DOHH2 (cell line): ENCODE results near the gene SLC25A25.
"Not testable (repeated sequence)": the region's sequence is repeated elsewhere in the genome, so short reads cannot be mapped to it uniquely, and the experiment has no call there.

Experiments
- H3F3A ChIP-seq: fragments of 200-600 bp; sonication (generic), shearing (Covaris generic); 2 replicates; pipeline ENCODE4 v1.6.0; 2016; ENCODE audit warnings: antibody characterized with exemption, mild to moderate bottlenecking; ENCODE audit not compliant: control insufficient read depth, insufficient read depth
- H3K27ac ChIP-seq: fragments of 200-600 bp; sonication (generic); 2 replicates; pipeline ENCODE4 v1.5.1; 2014; ENCODE audit warnings: low read depth, mild to moderate bottlenecking, low read length, moderate library complexity
- H3K27me3 ChIP-seq: fragments of 200-600 bp; sonication (generic); 2 replicates; pipeline ENCODE4 v1.6.1; 2014; ENCODE audit warnings: mild to moderate bottlenecking, low read length, mixed read lengths; ENCODE audit not compliant: control insufficient read depth
- H3K36me3 ChIP-seq: fragments of 200-600 bp; sonication (generic); 2 replicates; pipeline ENCODE4 v1.6.1; 2014; ENCODE audit warnings: mild to moderate bottlenecking, low read length, moderate library complexity, mixed read lengths; ENCODE audit not compliant: control insufficient read depth
- H3K4me1 ChIP-seq: fragments of 200-600 bp; sonication (generic); 2 replicates; pipeline ENCODE4 v1.6.1; 2014; ENCODE audit warnings: mild to moderate bottlenecking, low read length, mixed read lengths; ENCODE audit not compliant: control insufficient read depth
- H3K4me2 ChIP-seq: fragments of 200-600 bp; sonication (generic); 2 replicates; pipeline ENCODE4 v1.6.0; 2014; ENCODE audit warnings: mild to moderate bottlenecking, low read length, moderate library complexity
- H3K4me3 ChIP-seq: fragments of 200-600 bp; sonication (generic); 2 replicates; pipeline ENCODE4 v1.5.1; 2014; ENCODE audit warnings: mild to moderate bottlenecking, low read length, mixed read lengths
- H3K79me2 ChIP-seq: fragments of 200-600 bp; sonication (generic); 2 replicates; pipeline ENCODE4 v1.6.1; 2014; ENCODE audit warnings: mild to moderate bottlenecking, low read length, mixed read lengths; ENCODE audit not compliant: control insufficient read depth
- H3K9me2 ChIP-seq: fragments of 200-600 bp; sonication (generic); replicated peaks from 2 replicates; pipeline ENCODE4 v1.6.1; 2014; ENCODE audit warnings: mild to moderate bottlenecking, low read length, mixed read lengths; ENCODE audit not compliant: control insufficient read depth
- H3K9me3 ChIP-seq: fragments of 200-600 bp; sonication (generic); 2 replicates; pipeline ENCODE4 v1.6.1; 2014; ENCODE audit warnings: antibody characterized with exemption, low read length, mixed read lengths; ENCODE audit not compliant: control insufficient read depth, insufficient read depth
- H4K20me1 ChIP-seq: fragments of 200-600 bp; sonication (generic); 2 replicates; pipeline ENCODE4 v1.6.0; 2014; ENCODE audit warnings: low read depth, mild to moderate bottlenecking, antibody characterized with exemption, low read length, moderate library complexity; ENCODE audit not compliant: control insufficient read depth, insufficient read depth
- CTCF ChIP-seq: fragments of 200-600 bp; sonication (generic); IDR thresholded peaks from one replicate; pipeline ENCODE4 v1.5.1; 2014; ENCODE audit warnings: antibody characterized with exemption, mild to moderate bottlenecking, low read depth, low read length; ENCODE audit not compliant: poor library complexity, severe bottlenecking
- EZH2phosphoT487 ChIP-seq: fragments of 200-600 bp; sonication (generic); IDR thresholded peaks from 2 replicates; pipeline ENCODE4 v1.6.1; 2017; ENCODE audit warnings: borderline replicate concordance, mild to moderate bottlenecking, antibody characterized with exemption, low read length, moderate library complexity, mixed read lengths

Gene SLC25A25

GRCh38 chr9:128066713-128067644 lies 1.1 kb upstream of the SLC25A25 start, which contains the start of gene NAIF1:
TSS of gene NAIF1 (minus strand) at chr9:128067320. CDS start at chr9:128067101, 219 bp downstream.
- Histone ChIP-seq H3K79me2 (peaks cover 55% of the 10 kb centered on the region), H3K9me2 (no peaks in the 10 kb centered on the region), H3F3A (peaks cover 15% of the 10 kb centered on the region; the same call in 1 of the 2 replicates), H3K27ac (peak within 1 kb of the TSS; percentile 94), H3K9me3 (no peaks in the 10 kb centered on the region), H4K20me1 (no peaks in the 10 kb centered on the region), H3K36me3 (peaks cover 12% of the 10 kb centered on the region), H3K27me3 (no peaks in the 10 kb centered on the region), H3K4me2 (peak within 1 kb of the TSS; percentile 98), H3K4me1 (peaks cover 43% of the 10 kb centered on the region), H3K4me3 (peak within 1 kb of the TSS; percentile 96)
- no peak for TF ChIP-seq CTCF
- no peak for TF ChIP-seq EZH2phosphoT487

- Histone ChIP-seq H3K27me3 (no peaks in the 10 kb centered on the region), H3K36me3 (peaks cover 7% of the 10 kb centered on the region; the same call in 1 of the 2 replicates), H3F3A (peaks cover 29% of the 10 kb centered on the region), H3K4me1 (peaks cover 59% of the 10 kb centered on the region), H3K79me2 (peaks cover 67% of the 10 kb centered on the region), H4K20me1 (no peaks in the 10 kb centered on the region), H3K4me3 (peak overlapping the region; percentile 84), H3K9me3 (no peaks in the 10 kb centered on the region), H3K4me2 (peak overlapping the region; percentile 92), H3K9me2 (no peaks in the 10 kb centered on the region), H3K27ac (peak overlapping the region; percentile 42)
- TF ChIP-seq CTCF = no peak
- TF ChIP-seq EZH2phosphoT487 = no peak
Measured at GRCh38 chr9:128068386-128069205, 564 bp downstream of the SLC25A25 start.

GRCh38 chr9:128070874-128071273 lies 2.8 kb downstream of the SLC25A25 start:
- Histone ChIP-seq H3K4me1 (peaks cover 55% of the 10 kb centered on the region), H3K4me2 (peak overlapping the region; percentile 35), H3K36me3 (peaks cover 5% of the 10 kb centered on the region; the same call in 1 of the 2 replicates), H3K27ac (0 out of 2 replicates have a peak overlapping the region, but pooled peaks have one; percentile 18), H3K4me3 (no peak overlapping the region), H3K27me3 (no peaks in the 10 kb centered on the region), H4K20me1 (no peaks in the 10 kb centered on the region), H3K79me2 (peaks cover 81% of the 10 kb centered on the region), H3F3A (peaks cover 29% of the 10 kb centered on the region), H3K9me3 (no peaks in the 10 kb centered on the region), H3K9me2 (no peaks in the 10 kb centered on the region)
- TF ChIP-seq EZH2phosphoT487 (no peak), CTCF (no peak)

- peaks cover 78% of the 10 kb centered on the region for H3K79me2 ChIP-seq
- H3K4me1 ChIP-seq = peaks cover 49% of the 10 kb centered on the region
- not testable (repeated sequence) for H3K9me3 ChIP-seq, H3K27me3 ChIP-seq, H3K9me2 ChIP-seq, H4K20me1 ChIP-seq, H3K36me3 ChIP-seq
- peak overlapping the region; percentile 90 for H3K27ac ChIP-seq
- peaks cover 29% of the 10 kb centered on the region for H3F3A ChIP-seq
- H3K4me3 ChIP-seq = peak overlapping the region; percentile 65
- H3K4me2 ChIP-seq = peak overlapping the region; percentile 91
Measured at GRCh38 chr9:128071475-128071874, 3.4 kb downstream of the SLC25A25 start.
